Activated CD8-positive, alpha-beta T cell treated with anti-CD3 and anti-CD28 coated beads for 36 hours (primary cell): ENCODE results near the gene PHF14. TPM values are rescaled to one million over a fixed set of nuclear protein-coding genes. Genes with fewer than 3 reads are reported as not detected.

Experiments
- ATAC-seq: fragments of 200-7000 bp; cut with Tn5 transposase; one replicate; pipeline ENCODE4 v1.10.0; 2021; ENCODE audit warnings: mild to moderate bottlenecking, moderate library complexity
- CTCF ChIA-PET: fragments of 350-600 bp; sonication (Branson Sonifier 250); formaldehyde crosslinking; loops from one replicate; lab custom pipeline; 2021; ENCODE audit warnings: antibody characterized with exemption; lab: Charles Lee
- POLR2A ChIA-PET: fragments of 350-600 bp; sonication (Branson Sonifier 250); formaldehyde crosslinking; loops from one replicate; lab custom pipeline; 2021; ENCODE audit warnings: antibody characterized with exemption; lab: Charles Lee
- DNase-seq: peaks from one replicate; pipeline ENCODE4 v3.0.0-alpha.2; 2020
- H3K27ac Mint-ChIP-seq: one replicate; pipeline ENCODE4 v1.8.0; 2021; ENCODE audit warnings: mild to moderate bottlenecking, mixed read lengths
- H3K27me3 Mint-ChIP-seq: one replicate; pipeline ENCODE4 v1.8.0; 2021; ENCODE audit warnings: mixed read lengths
- H3K36me3 Mint-ChIP-seq: one replicate; pipeline ENCODE4 v1.8.0; 2021; ENCODE audit warnings: low read depth, mixed read lengths
- H3K4me1 Mint-ChIP-seq: one replicate; pipeline ENCODE4 v1.8.0; 2021; ENCODE audit warnings: low read depth, mixed read lengths
- H3K4me3 Mint-ChIP-seq: one replicate; pipeline ENCODE4 v1.8.0; 2021; ENCODE audit warnings: mild to moderate bottlenecking, moderate library complexity, mixed read lengths
- H3K9me3 Mint-ChIP-seq: one replicate; pipeline ENCODE4 v1.8.0; 2021; ENCODE audit warnings: mixed read lengths
- intact Hi-C: fragments of 100-400 bp; cut with micrococcal nuclease; formaldehyde crosslinking; loops from one replicate; pipeline ENCODE4 v1.10.0; 2022
- total RNA-seq, 2 experiments: library from RNA; stranded (reverse); gene quantifications; one replicate each; pipeline ENCODE4 v1.2.3, GENCODE V29; 2021
- TF ChIP-seq, protein P1 (sequence below): fragments of 200-600 bp; IDR thresholded peaks from one replicate; pipeline ENCODE4 v1.8.0; 2022; ENCODE audit warnings: antibody characterized with exemption, mild to moderate bottlenecking

The PHF14 gene
- total RNA-seq, 2 experiments from 2014 or later: 36.7 to 38.7 TPM

DNA sequence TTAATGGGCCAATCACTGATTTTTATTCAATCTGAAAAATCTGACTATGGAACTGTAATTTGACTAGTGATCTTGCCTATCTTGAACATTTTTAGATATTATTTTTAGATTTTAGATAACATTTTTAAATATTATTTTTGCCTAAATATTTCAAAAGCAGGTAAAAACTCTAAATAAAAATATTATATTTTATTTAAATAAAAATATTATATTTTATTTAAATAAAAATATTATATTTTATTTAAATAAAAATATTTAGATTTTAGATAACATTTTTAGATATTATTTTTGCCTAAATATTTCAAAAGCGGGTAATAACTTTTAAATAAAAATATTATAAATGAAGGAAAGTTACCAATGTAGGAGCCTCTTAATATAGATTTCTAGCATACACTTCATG is 187.8 kb downstream of the PHF14 start:
- no peaks in the 10 kb centered on the region for H3K27me3 Mint-ChIP-seq
- DNase-seq (no peak), ATAC-seq (no peak)
- intact Hi-C loops: no loop called here
- H3K36me3 Mint-ChIP-seq: peaks cover 4% of the 10 kb centered on the region
- CTCF ChIA-PET: no interaction called here
- TF ChIP-seq, protein P1, sequence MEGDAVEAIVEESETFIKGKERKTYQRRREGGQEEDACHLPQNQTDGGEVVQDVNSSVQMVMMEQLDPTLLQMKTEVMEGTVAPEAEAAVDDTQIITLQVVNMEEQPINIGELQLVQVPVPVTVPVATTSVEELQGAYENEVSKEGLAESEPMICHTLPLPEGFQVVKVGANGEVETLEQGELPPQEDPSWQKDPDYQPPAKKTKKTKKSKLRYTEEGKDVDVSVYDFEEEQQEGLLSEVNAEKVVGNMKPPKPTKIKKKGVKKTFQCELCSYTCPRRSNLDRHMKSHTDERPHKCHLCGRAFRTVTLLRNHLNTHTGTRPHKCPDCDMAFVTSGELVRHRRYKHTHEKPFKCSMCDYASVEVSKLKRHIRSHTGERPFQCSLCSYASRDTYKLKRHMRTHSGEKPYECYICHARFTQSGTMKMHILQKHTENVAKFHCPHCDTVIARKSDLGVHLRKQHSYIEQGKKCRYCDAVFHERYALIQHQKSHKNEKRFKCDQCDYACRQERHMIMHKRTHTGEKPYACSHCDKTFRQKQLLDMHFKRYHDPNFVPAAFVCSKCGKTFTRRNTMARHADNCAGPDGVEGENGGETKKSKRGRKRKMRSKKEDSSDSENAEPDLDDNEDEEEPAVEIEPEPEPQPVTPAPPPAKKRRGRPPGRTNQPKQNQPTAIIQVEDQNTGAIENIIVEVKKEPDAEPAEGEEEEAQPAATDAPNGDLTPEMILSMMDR: no peak
- H3K4me1 Mint-ChIP-seq: no peaks in the 10 kb centered on the region
- no peak overlapping the region for H3K27ac Mint-ChIP-seq
- POLR2A ChIA-PET: no interaction called here
- no peak overlapping the region for H3K4me3 Mint-ChIP-seq
- H3K9me3 Mint-ChIP-seq: no peaks in the 10 kb centered on the region

DNA sequence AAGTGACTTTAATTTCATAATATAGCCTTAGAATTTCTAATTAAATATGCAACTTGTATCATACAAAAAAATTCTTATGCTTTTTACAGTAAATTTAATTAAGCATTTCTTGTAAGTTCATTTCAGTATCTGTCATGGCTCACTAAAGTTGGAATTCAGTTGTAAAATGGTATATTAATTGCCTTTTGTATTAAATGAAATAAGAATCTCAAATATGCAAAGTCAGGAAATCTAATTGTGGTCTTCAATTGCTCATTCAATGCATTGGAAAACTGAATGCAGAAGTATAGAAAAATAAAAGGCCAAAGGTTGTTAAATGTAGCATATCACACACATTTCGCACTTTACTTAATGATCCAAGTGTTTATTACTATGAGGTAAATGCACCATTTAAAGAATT is 189.5 kb downstream of the PHF14 start:
- TF ChIP-seq, protein P1: no peak
- H3K4me3 Mint-ChIP-seq: no peak overlapping the region
- intact Hi-C loops: no loop called here
- CTCF ChIA-PET: no interaction called here
- H3K9me3 Mint-ChIP-seq: no peaks in the 10 kb centered on the region
- POLR2A ChIA-PET: no interaction called here
- no peaks in the 10 kb centered on the region for H3K27me3 Mint-ChIP-seq
- no peak overlapping the region for H3K27ac Mint-ChIP-seq
- H3K4me1 Mint-ChIP-seq: no peaks in the 10 kb centered on the region
- DNase-seq: no peak
- ATAC-seq: no peak
- H3K36me3 Mint-ChIP-seq: peaks cover 2% of the 10 kb centered on the region

DNA sequence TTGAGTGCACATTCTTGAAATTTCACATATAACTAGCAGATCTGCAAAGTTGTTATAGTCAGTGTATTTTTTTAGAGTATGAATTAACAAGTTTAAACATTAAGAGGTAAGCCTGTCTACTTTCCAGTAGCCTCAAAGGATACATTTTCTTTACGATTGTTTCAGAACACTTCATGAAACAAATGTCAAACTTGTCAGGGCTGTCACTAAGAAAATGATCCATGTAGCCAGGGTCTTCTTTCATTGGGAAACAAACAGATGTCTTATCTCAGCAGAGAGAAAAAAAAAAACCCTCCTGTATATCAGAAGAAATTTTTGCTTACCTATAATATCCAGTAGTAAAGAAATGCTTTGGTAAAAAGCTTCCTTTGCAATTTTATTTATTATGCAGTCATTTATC is 192.4 kb downstream of the PHF14 start:
- H3K4me3 Mint-ChIP-seq: no peak overlapping the region
- peaks cover 9% of the 10 kb centered on the region for H3K4me1 Mint-ChIP-seq
- H3K9me3 Mint-ChIP-seq: no peaks in the 10 kb centered on the region
- peaks cover 2% of the 10 kb centered on the region for H3K36me3 Mint-ChIP-seq
- ChIA-PET CTCF (no interaction called here), POLR2A (no interaction called here)
- H3K27me3 Mint-ChIP-seq: no peaks in the 10 kb centered on the region
- intact Hi-C loops: no loop called here
- H3K27ac Mint-ChIP-seq: no peak overlapping the region
- DNase-seq: no peak
- no peak for ATAC-seq
- TF ChIP-seq, protein P1: no peak

DNA sequence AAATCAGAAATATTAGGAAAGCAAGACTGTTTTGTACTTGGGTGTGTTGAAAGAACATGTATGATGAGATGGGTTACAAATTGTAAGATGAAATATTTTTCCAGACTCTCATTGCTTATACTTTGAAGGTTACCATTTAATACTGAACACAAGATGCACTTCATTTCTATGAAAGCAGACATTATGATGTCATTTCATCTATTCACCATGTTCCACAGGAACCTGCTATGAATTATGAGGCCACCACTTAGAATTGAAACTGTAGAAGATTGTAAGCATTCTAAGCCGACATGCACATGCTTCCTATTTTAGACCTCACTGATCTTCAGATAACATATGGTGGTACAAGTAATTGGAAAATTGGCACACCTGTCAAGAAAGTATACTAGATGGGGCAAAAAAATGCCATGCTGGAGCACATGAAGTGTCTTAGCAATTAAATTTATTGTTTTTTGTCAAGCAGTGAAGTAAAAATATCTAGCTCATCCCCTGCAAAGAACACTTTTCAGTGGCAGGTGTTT is 195.0 kb downstream of the PHF14 start:
- H3K36me3 Mint-ChIP-seq: peaks cover 2% of the 10 kb centered on the region
- H3K4me1 Mint-ChIP-seq: peaks cover 11% of the 10 kb centered on the region
- ChIA-PET POLR2A (no interaction called here), CTCF (interaction anchor here (0.6 kb wide), 1 partner anchor 27 kb away, joined by 3 read pairs; no protein-coding TSS in a partner anchor)
- TF ChIP-seq, protein P1: no peak
- H3K4me3 Mint-ChIP-seq: no peak overlapping the region
- intact Hi-C loops: no loop called here
- no peaks in the 10 kb centered on the region for H3K27me3 Mint-ChIP-seq
- ATAC-seq: no peak
- no peak for DNase-seq
- H3K27ac Mint-ChIP-seq: no peak overlapping the region
- no peaks in the 10 kb centered on the region for H3K9me3 Mint-ChIP-seq

DNA sequence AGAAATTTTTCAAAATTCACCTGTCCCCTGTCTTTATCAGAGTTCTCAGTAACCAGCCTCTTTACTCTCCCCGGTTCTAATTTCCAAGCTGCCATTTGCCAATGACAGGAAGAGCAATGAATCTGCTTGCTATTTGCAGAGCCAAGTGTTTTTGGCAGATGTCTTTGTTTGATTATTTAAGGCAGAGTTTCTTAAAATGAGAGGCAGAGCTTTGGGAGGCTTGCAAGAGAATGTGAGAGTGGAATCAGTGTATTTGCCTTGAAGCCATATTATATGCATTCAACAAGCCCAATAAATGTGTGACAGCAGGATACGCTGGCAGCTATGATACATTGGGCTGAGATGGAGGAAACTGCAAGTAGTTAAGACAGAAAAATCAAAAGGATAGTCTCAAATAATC is 196.5 kb downstream of the PHF14 start:
- POLR2A ChIA-PET: no interaction called here
- peaks cover 11% of the 10 kb centered on the region for H3K4me1 Mint-ChIP-seq
- H3K27me3 Mint-ChIP-seq: no peaks in the 10 kb centered on the region
- TF ChIP-seq, protein P1: no peak
- no peak overlapping the region for H3K4me3 Mint-ChIP-seq
- CTCF ChIA-PET: no interaction called here
- no peaks in the 10 kb centered on the region for H3K9me3 Mint-ChIP-seq
- intact Hi-C loops: no loop called here
- no peak for ATAC-seq
- no peak overlapping the region for H3K27ac Mint-ChIP-seq
- H3K36me3 Mint-ChIP-seq: no peaks in the 10 kb centered on the region
- DNase-seq: no peak
